Mucosa of descending colon (tissue), 3 donors: ENCODE data around the gene RPS6KB2. TPM values are rescaled to one million over a fixed set of nuclear protein-coding genes. Genes with fewer than 3 reads are reported as not detected.

ENCODE experiments used
- ATAC-seq: fragments of 200-7000 bp; cut with Tn5 transposase; one replicate; pipeline ENCODE4 v1.9.1; 2020; ENCODE audit warnings: mild to moderate bottlenecking, moderate library complexity
- DNase-seq, 3 donors: peaks; one replicate each; pipeline ENCODE4 v3.0.0-alpha.2; 2020
- H3K36me3 ChIP-seq: fragments of 200-600 bp; one replicate; pipeline ENCODE4 v1.8.0; 2021; ENCODE audit warnings: low read depth, mild to moderate bottlenecking
- H3K4me1 ChIP-seq: fragments of 200-600 bp; one replicate; pipeline ENCODE4 v1.8.0; 2021; ENCODE audit warnings: low read depth, mild to moderate bottlenecking
- H3K4me3 ChIP-seq: fragments of 200-600 bp; one replicate; pipeline ENCODE4 v1.8.0; 2021; ENCODE audit warnings: mild to moderate bottlenecking
- H3K9me3 ChIP-seq: fragments of 200-600 bp; one replicate; pipeline ENCODE4 v1.8.0; 2021; ENCODE audit warnings: mild to moderate bottlenecking
- intact Hi-C, 2 donors: fragments of 100-400 bp; cut with DNase I in 1 of 2; cut with micrococcal nuclease in 1 of 2; formaldehyde crosslinking; loops; one replicate each; pipeline versions ENCODE4 v1.11.0 to v1.11.1; 2022; cut with DNase I, micrococcal nuclease
- total RNA-seq, 3 donors: library from RNA; stranded (reverse); fragmentation: NEBNext Ultra II Directional in 2 of 3; extraction: Animal tissue kit (Norgen Biotek cat#: 25700) in 2 of 3; gene quantifications; one replicate each; pipeline versions ENCODE4 v1.2.1 to v1.2.4, GENCODE V29; 2021 to 2023
- TF ChIP-seq, protein P1 (sequence below): fragments of 200-600 bp; IDR thresholded peaks from one replicate; pipeline ENCODE4 v1.8.0; 2022; ENCODE audit warnings: antibody characterized with exemption, mild to moderate bottlenecking
- donor health status: DM: no; HTN: no; CAD: no; lungs with moderate emphysema.
- donor health status: DM: no; HTN: no; CAD: no.
- donor health status: DM: no; HTN: yes; CAD: no.

The RPS6KB2 gene
- total RNA-seq, 3 donors from 2014 or later, result 43.1 to 51.6 (median 45.4) TPM

DNA sequence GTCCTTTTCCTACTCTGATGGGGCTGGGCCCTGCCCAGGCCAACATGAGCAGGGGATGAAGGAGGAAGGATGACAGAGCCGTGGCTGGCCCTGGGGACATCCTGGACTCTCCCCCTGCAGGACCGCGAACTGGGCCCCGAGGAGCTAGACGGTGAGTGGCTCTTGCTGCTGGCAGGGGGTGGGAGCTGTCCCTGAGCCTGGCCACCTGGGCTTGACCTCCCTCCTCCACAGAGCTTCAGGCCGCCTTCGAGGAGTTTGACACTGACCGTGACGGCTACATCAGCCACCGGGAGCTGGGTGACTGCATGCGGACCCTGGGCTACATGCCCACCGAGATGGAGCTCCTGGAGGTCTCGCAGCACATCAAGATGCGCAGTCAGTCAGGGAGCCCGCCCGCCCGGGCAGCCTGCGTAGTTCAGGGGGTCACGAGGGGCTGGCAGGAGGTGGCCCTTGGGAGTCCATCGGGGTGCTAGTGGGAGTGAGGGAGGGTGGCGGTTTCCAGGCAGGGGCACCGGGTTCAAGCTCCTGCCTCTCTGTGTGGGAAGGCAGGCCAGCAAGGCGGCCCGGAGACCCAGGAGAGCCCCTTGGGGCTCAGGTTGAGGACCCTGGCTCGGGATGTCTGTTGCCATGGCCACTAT, 27.9 kb downstream of the RPS6KB2 start:
- no peaks in the 10 kb centered on the region for H3K9me3 ChIP-seq
- H3K4me3 ChIP-seq, result no peak overlapping the region
- no peaks in the 10 kb centered on the region for H3K4me1 ChIP-seq
- TF ChIP-seq, protein P1, sequence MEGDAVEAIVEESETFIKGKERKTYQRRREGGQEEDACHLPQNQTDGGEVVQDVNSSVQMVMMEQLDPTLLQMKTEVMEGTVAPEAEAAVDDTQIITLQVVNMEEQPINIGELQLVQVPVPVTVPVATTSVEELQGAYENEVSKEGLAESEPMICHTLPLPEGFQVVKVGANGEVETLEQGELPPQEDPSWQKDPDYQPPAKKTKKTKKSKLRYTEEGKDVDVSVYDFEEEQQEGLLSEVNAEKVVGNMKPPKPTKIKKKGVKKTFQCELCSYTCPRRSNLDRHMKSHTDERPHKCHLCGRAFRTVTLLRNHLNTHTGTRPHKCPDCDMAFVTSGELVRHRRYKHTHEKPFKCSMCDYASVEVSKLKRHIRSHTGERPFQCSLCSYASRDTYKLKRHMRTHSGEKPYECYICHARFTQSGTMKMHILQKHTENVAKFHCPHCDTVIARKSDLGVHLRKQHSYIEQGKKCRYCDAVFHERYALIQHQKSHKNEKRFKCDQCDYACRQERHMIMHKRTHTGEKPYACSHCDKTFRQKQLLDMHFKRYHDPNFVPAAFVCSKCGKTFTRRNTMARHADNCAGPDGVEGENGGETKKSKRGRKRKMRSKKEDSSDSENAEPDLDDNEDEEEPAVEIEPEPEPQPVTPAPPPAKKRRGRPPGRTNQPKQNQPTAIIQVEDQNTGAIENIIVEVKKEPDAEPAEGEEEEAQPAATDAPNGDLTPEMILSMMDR, result no peak
- intact Hi-C loops, result no loop called here
- H3K36me3 ChIP-seq, result no peaks in the 10 kb centered on the region
- ATAC-seq, result no peak
- DNase-seq, result no peak

DNA sequence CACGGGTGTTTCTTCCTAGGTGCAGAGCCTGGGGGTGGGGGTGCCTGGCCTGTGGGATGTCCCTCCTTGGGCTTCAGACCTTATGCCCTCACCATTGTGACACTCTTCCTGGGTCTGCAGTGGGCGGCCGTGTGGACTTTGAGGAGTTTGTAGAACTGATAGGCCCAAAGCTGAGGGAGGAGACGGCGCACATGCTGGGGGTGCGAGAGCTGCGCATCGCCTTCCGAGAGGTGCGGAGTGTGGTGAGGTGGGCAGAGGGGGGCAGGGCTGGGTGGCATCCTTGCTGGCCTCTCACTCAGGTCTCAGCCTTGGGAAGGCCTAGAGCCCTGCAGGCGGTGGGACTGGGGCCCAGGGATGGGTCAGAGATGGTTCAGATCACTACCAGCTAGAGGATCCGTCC, 29.2 kb downstream of the RPS6KB2 start:
- ATAC-seq (no peak), DNase-seq (no peak)
- H3K36me3 ChIP-seq, result no peaks in the 10 kb centered on the region
- H3K4me1 ChIP-seq, result no peaks in the 10 kb centered on the region
- intact Hi-C loops, result no loop called here
- TF ChIP-seq, protein P1, result no peak
- H3K4me3 ChIP-seq, result no peak overlapping the region
- no peaks in the 10 kb centered on the region for H3K9me3 ChIP-seq

DNA sequence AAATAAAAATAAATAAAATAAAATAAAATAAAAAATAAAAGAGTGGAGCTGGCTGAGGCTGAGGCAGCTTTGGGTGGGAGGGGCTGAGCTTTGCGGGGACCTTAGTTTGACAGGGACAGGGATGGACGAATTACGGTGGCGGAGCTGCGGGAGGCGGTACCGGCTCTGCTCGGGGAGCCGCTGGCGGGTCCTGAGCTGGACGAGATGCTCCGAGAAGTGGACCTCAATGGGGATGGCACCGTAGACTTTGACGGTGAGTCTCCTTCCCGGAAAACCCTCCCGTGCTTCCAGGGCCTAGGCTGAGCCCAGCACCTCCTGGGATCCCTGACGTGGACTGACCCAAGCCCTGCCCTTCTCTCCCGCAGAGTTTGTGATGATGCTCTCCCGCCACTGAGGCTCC, 30.0 kb downstream of the RPS6KB2 start:
- H3K9me3 ChIP-seq, result no peaks in the 10 kb centered on the region
- no peak for ATAC-seq
- no peaks in the 10 kb centered on the region for H3K4me1 ChIP-seq
- DNase-seq, result no peak
- no peaks in the 10 kb centered on the region for H3K36me3 ChIP-seq
- TF ChIP-seq, protein P1, result no peak
- intact Hi-C loops, result no loop called here
- no peak overlapping the region for H3K4me3 ChIP-seq

DNA sequence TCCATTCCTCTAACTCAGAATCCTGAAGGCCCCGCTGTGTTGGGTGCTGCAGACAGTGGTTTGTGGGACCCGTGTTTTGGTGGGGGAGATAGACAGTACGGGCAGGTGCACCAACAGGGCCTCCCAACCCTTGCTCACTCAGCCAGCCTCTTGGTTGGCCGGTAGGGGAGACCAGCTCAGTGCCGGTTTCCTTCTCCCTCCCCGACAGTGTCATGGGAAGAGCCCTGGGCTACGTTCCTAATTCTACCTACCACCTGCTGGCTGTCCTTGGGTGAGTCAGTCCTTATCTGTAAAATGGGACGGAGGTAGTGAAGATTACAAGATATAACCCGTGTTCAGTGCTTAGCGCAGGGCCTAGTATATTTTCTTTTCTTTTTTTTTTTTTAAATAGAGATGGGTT, 34.9 kb downstream of the RPS6KB2 start:
- no peak overlapping the region for H3K4me3 ChIP-seq
- DNase-seq (no peak), ATAC-seq (no peak)
- H3K36me3 ChIP-seq, result no peaks in the 10 kb centered on the region
- TF ChIP-seq, protein P1, result no peak
- intact Hi-C loops, result no loop called here
- H3K9me3 ChIP-seq, result no peaks in the 10 kb centered on the region
- peaks cover 18% of the 10 kb centered on the region for H3K4me1 ChIP-seq

DNA sequence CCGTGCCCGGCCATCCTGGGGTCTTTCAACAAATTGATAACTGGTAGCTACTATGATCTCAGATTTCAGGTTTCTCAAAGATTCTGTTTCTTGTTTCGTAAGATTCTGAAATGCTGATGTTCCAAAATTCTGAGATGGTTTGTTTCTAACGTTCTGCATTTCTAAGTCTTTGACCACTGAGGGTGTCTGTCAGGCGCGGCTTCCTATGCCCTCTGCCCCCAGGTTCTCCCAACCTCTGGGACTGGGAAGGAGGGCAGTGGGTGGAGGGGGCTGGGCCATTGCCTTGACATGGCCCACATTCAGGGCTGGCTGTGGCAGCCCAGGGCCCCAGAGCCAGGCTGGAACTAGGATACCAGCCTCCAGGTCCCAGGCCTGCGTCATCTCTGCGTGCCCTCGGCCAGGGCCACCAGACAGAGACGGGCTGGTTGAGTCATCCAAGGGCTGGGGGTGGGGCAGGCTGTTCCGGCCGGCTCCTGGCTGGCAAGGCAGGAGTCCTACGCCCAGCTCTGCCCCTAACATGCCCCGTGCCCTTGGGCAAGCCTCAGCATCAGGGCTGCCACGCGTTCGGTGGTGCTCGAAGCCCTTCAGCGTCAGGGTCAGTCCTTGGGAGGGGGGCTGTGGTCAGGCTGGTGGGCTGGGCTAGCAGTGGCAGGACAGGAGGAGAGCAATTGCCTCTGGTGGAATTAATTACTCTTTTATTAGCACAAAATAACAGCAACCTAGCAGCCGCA, 35.6 kb downstream of the RPS6KB2 start:
- ATAC-seq (peak; percentile 53), DNase-seq (peak in 2 of 3 donors; percentile 76 to 86)
- Histone ChIP-seq H3K9me3 (no peaks in the 10 kb centered on the region), H3K4me3 (no peak overlapping the region), H3K36me3 (no peaks in the 10 kb centered on the region), H3K4me1 (peaks cover 20% of the 10 kb centered on the region)
- TF ChIP-seq, protein P1, result no peak
- intact Hi-C loops, result no loop called here
